Stimulated activated CD4-positive, alpha-beta T cell treated with anti-CD3 and anti-CD28 coated beads, Interleukin-1b, Interleukin-23, amount 100 ng/mL, for 24 hours (primary cell): ENCODE measurements around the gene METTL2B.
A peak's percentile ranks its signal among the peaks of the same experiment; 100 is the strongest.
"Not testable (repeated sequence)": the region's sequence is repeated elsewhere in the genome, so short reads cannot be mapped to it uniquely, and the experiment has no call there.

Experiments used
- DNase-seq, 4 experiments: peaks; one replicate each; pipeline ENCODE4 v3.0.0-alpha.2; 2020; ENCODE audit warnings: low read depth in 4 of 4, low spot score in 1 of 4

METTL2B gene

GRCh38 chr7:128523932-128524524 is 47.5 kb downstream of the METTL2B start:
- not testable (repeated sequence) for DNase-seq

GRCh38 chr7:128525584-128525983 is 49.0 kb downstream of the METTL2B start:
- not testable (repeated sequence) for DNase-seq

GRCh38 chr7:128526062-128526466 is 49.5 kb downstream of the METTL2B start:
- not testable (repeated sequence) for DNase-seq

- not testable (repeated sequence) for DNase-seq
Measured at GRCh38 chr7:128529191-128529590, 52.6 kb downstream of the METTL2B start.

- DNase-seq, result peak in 3 of 4 experiments; percentile 12 to 25 (median 21)
Measured at GRCh38 chr7:128530121-128530854, 53.7 kb downstream of the METTL2B start.

GRCh38 chr7:128530855-128531104 is 54.2 kb downstream of the METTL2B start:
- DNase-seq, result no peak

- DNase-seq, result peak; percentile 29 to 81 (median 61)
Measured at GRCh38 chr7:128531105-128531954, 54.8 kb downstream of the METTL2B start.

GRCh38 chr7:128531955-128532478 is 55.5 kb downstream of the METTL2B start:
- peak in 2 of 4 experiments; percentile 6 to 20 for DNase-seq

- not testable (repeated sequence) for DNase-seq
Measured at GRCh38 chr7:128532956-128533355, 56.4 kb downstream of the METTL2B start.

- not testable (repeated sequence) for DNase-seq
Measured at GRCh38 chr7:128537410-128537809, 60.9 kb downstream of the METTL2B start.

GRCh38 chr7:128542530-128542929 is 66.0 kb downstream of the METTL2B start:
- DNase-seq, result not testable (repeated sequence)

- DNase-seq, result not testable (repeated sequence)
Measured at GRCh38 chr7:128543300-128543699, 66.8 kb downstream of the METTL2B start.

GRCh38 chr7:128546319-128546851 is 69.8 kb downstream of the METTL2B start:
- not testable (repeated sequence) for DNase-seq

- DNase-seq, result no peak
Measured at GRCh38 chr7:128550920-128551319, 74.4 kb downstream of the METTL2B start.

- DNase-seq, result not testable (repeated sequence)
Measured at GRCh38 chr7:128554394-128554793, 77.8 kb downstream of the METTL2B start.
